PC-9 (cell line): ENCODE data around the gene PGAP3.

Experiments used
- EZH2 ChIP-seq: fragments of 200-600 bp; sonication (generic); IDR thresholded peaks from 2 replicates; pipeline ENCODE4 v1.8.0; 2017; ENCODE audit warnings: antibody characterized with exemption, low read depth
- TF ChIP-seq, protein P1 (sequence below): fragments of 200-600 bp; sonication (generic); conservative IDR thresholded peaks from 2 replicates; pipeline ENCODE4 v1.6.1; 2017; ENCODE audit warnings: mixed run types, antibody characterized with exemption, mild to moderate bottlenecking, moderate library complexity

- TF ChIP-seq, protein P1, sequence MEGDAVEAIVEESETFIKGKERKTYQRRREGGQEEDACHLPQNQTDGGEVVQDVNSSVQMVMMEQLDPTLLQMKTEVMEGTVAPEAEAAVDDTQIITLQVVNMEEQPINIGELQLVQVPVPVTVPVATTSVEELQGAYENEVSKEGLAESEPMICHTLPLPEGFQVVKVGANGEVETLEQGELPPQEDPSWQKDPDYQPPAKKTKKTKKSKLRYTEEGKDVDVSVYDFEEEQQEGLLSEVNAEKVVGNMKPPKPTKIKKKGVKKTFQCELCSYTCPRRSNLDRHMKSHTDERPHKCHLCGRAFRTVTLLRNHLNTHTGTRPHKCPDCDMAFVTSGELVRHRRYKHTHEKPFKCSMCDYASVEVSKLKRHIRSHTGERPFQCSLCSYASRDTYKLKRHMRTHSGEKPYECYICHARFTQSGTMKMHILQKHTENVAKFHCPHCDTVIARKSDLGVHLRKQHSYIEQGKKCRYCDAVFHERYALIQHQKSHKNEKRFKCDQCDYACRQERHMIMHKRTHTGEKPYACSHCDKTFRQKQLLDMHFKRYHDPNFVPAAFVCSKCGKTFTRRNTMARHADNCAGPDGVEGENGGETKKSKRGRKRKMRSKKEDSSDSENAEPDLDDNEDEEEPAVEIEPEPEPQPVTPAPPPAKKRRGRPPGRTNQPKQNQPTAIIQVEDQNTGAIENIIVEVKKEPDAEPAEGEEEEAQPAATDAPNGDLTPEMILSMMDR = no peak
- no peak for TF ChIP-seq EZH2
These were observed 17.1 kb upstream of the PGAP3 start for GRCh38 chr17:39704821-39705551.
